Adrenal gland (tissue), 12 donors: ENCODE results near the gene VEGFB. TPM values are rescaled to one million over a fixed set of nuclear protein-coding genes. Genes with fewer than 3 reads are reported as not detected.

Experiments used
- DNase-seq, 7 donors: peaks; one replicate each; pipeline ENCODE4 v3.0.0-alpha.2; 2019 to 2020
- H3K27ac ChIP-seq, 5 donors: fragments of 200-600 bp; sonication (generic) in 4 of 5; 1 replicate in 3 of 5; 2 replicates in 2 of 5; pipeline versions ENCODE4 v1.5.1 to v1.8.0; 2016 to 2020; ENCODE audit warnings: mild to moderate bottlenecking in 1 of 5
- H3K27me3 ChIP-seq: fragments of 200-600 bp; 2 replicates; pipeline ENCODE4 v1.8.0; 2021
- H3K36me3 ChIP-seq, 2 donors: fragments of 200-600 bp; replicated peaks in 1 of 2; 1 replicate in 1 of 2; 2 replicates in 1 of 2; pipeline versions ENCODE4 v1.5.1 to v1.8.0; 2018 to 2022
- H3K4me1 ChIP-seq, 2 donors: fragments of 200-600 bp; replicated peaks in 1 of 2; 1 replicate in 1 of 2; 2 replicates in 1 of 2; pipeline versions ENCODE4 v1.5.1 to v1.8.0; 2018 to 2021
- H3K4me3 ChIP-seq, 4 donors: fragments of 200-600 bp; sonication (generic) in 3 of 4; one replicate each; pipeline ENCODE4 v1.5.1; 2016 to 2018
- H3K9me3 ChIP-seq, 3 donors: fragments of 200-600 bp; sonication (generic) in 1 of 3; replicated peaks in 1 of 3; 1 replicate in 2 of 3; 2 replicates in 1 of 3; pipeline versions ENCODE4 v1.5.1 to v1.8.0; 2016 to 2021
- CTCF ChIP-seq, 6 experiments: fragments of 450-650 bp in 4 of 6; fragments of 200-600 bp in 2 of 6; sonication (generic) in 1 of 6; IDR thresholded peaks; 1 replicate in 5 of 6; 2 replicates in 1 of 6; pipeline versions ENCODE4 v1.5.1 to v1.8.0; 2016 to 2021; ENCODE audit warnings: antibody characterized with exemption in 6 of 6, mild to moderate bottlenecking in 2 of 6, moderate library complexity in 1 of 6
- POLR2A ChIP-seq, 2 donors: fragments of 450-650 bp; IDR thresholded peaks; one replicate each; pipeline ENCODE4 v1.6.1; 2017; ENCODE audit warnings: antibody characterized with exemption in 2 of 2, mild to moderate bottlenecking in 2 of 2, moderate library complexity in 1 of 2
- WGBS, 4 donors: extraction: QIAGEN DNeasy Blood & Tissue Kit in 2 of 4; methylation state at CpG; one replicate each; pipeline versions ENCODE4 v1.1.5 to v1.1.7; 2013 to 2017; 5-methylcytosine and 5-hydroxymethylcytosine counted together
- intact Hi-C, 2 donors: fragments of 100-400 bp; cut with DNase I; formaldehyde crosslinking; loops; one replicate each; pipeline versions ENCODE4 v1.14.1 to v1.15.0; 2022 to 2023
- polyA plus RNA-seq, 3 donors: library from polyadenylated mRNA; stranded (reverse); fragments of 200-250 nt in 2 of 3; fragments of 350-450 nt in 1 of 3; fragmentation: Illumina TruSeq in 1 of 3; extraction: RNeasy Lipid Tissue Mini Kit (QIAGEN cat#74804) in 1 of 3; gene quantifications; one replicate each; pipeline ENCODE4 v1.2.3, GENCODE V29; 2013 to 2014
- total RNA-seq, 9 donors: library from RNA; depleted of rRNA in 4 of 9; stranded (reverse); fragments of >200 nt in 4 of 9; fragments of 120-200 nt in 1 of 9; fragmentation: NEBNext Ultra II Directional in 1 of 9; extraction: Animal tissue kit (Norgen Biotek cat#: 25700) in 1 of 9; gene quantifications; one replicate each; pipeline versions ENCODE4 v1.1.0 to v1.2.4, GENCODE V29; 2013 to 2023
- donor health status: healthy with polysubstance abuse.
- donor health status: Bipolar disorder and iron deficiency.
- donor health status: DM: yes; HTN: yes; CAD: no.
- donor health status: DM: no; HTN: no; CAD: no.
- donor health status: DM: no; HTN: no; CAD: no.
- donor health status: DM: yes; HTN: yes; CAD: no.

VEGFB gene
- total and polyA plus RNA-seq, 12 donors, result 36.0 to 185 (median 134) TPM

- Histone ChIP-seq H3K9me3 (no peaks in the 10 kb centered on the region), H3K27me3 (no peaks in the 10 kb centered on the region), H3K27ac (no peak overlapping the region), H3K4me3 (no peak overlapping the region), H3K4me1 (peaks cover 0 to 12% of the 10 kb centered on the region in 2 donors), H3K36me3 (peaks cover 0 to 12% of the 10 kb centered on the region in 2 donors)
- no peak for DNase-seq
- intact Hi-C loops, result no loop called here
- 78 to 90% (median 86%) methylated on average over 7 to 14 of the region's 14 CpGs for WGBS, 4 donors
- no peak for TF ChIP-seq CTCF (IDR thresholded peaks at IDR 0.05)
- no peak for TF ChIP-seq POLR2A (IDR thresholded peaks at IDR 0.05)
Observed at GRCh38 chr11:64220798-64221197, 13.6 kb upstream of the VEGFB start.

GRCh38 chr11:64222651-64223000 is 11.8 kb upstream of the VEGFB start:
- H3K4me3 ChIP-seq, result no peak overlapping the region
- H3K27me3 ChIP-seq, result no peaks in the 10 kb centered on the region
- H3K4me1 ChIP-seq, result peaks cover 11 to 25% of the 10 kb centered on the region in 2 donors
- peaks cover 0 to 12% of the 10 kb centered on the region in 2 donors for H3K36me3 ChIP-seq
- no peak for TF ChIP-seq POLR2A (IDR thresholded peaks at IDR 0.05)
- no peak for TF ChIP-seq CTCF (IDR thresholded peaks at IDR 0.05)
- 80 to 85% (median 83%) methylated on average over 9 of the region's 9 CpGs for WGBS, 4 donors
- intact Hi-C loops, result no loop called here
- no peak overlapping the region for H3K27ac ChIP-seq
- DNase-seq, result no peak
- H3K9me3 ChIP-seq, result no peaks in the 10 kb centered on the region

GRCh38 chr11:64223001-64223651 is 11.3 kb upstream of the VEGFB start:
- DNase-seq, result peak in 2 of 7 donors; percentile 19 to 34
- H3K4me3 ChIP-seq, result no peak overlapping the region
- intact Hi-C loops, result no loop called here
- H3K9me3 ChIP-seq, result no peaks in the 10 kb centered on the region
- no peaks in the 10 kb centered on the region for H3K27me3 ChIP-seq
- H3K4me1 ChIP-seq, result peaks cover 11 to 30% of the 10 kb centered on the region in 2 donors
- no peak for TF ChIP-seq POLR2A (IDR thresholded peaks at IDR 0.05)
- no peak for TF ChIP-seq CTCF (IDR thresholded peaks at IDR 0.05)
- peaks cover 0 to 12% of the 10 kb centered on the region in 2 donors for H3K36me3 ChIP-seq
- no peak overlapping the region for H3K27ac ChIP-seq
- 81 to 85% (median 84%) methylated on average over 10 to 24 of the region's 24 CpGs for WGBS, 4 donors

- Histone ChIP-seq H3K4me1 (peaks cover 11 to 30% of the 10 kb centered on the region in 2 donors), H3K9me3 (no peaks in the 10 kb centered on the region), H3K36me3 (peaks cover 0 to 12% of the 10 kb centered on the region in 2 donors), H3K27me3 (no peaks in the 10 kb centered on the region), H3K4me3 (no peak overlapping the region), H3K27ac (peak overlapping the region in 2 of 5 donors; percentile 86 to 92)
- TF ChIP-seq POLR2A (IDR thresholded peaks at IDR 0.05), result no peak
- TF ChIP-seq CTCF (IDR thresholded peaks at IDR 0.05), result no peak
- intact Hi-C loops, result no loop called here
- WGBS, 4 donors, result 78 to 91% (median 85%) methylated on average over 8 to 17 of the region's 17 CpGs
- peak in 4 of 7 donors; percentile 21 to 40 (median 32) for DNase-seq
Observed at GRCh38 chr11:64224151-64224890, 10.1 kb upstream of the VEGFB start.
